MM.1S (cell line): ENCODE data around the gene PLAC1.

Source experiments
- DNase-seq: peaks from one replicate; pipeline ENCODE4 v3.0.0-alpha.2; 2015
- H2AFZ ChIP-seq: fragments of 300-600 bp; sonication (generic); 2 replicates; pipeline ENCODE4 v1.6.0; 2016; ENCODE audit warnings: antibody characterized with exemption, low read length
- H3F3A ChIP-seq: fragments of 300-600 bp; sonication (generic); 2 replicates; pipeline ENCODE4 v1.6.1; 2016; ENCODE audit warnings: mild to moderate bottlenecking, antibody characterized with exemption, low read length, moderate library complexity, mixed read lengths; ENCODE audit not compliant: insufficient read depth
- H3K27ac ChIP-seq: fragments of 300-600 bp; sonication (generic); 2 replicates; pipeline ENCODE4 v1.5.1; 2016; ENCODE audit warnings: mild to moderate bottlenecking, low read length
- H3K27me3 ChIP-seq: fragments of 300-600 bp; sonication (generic); replicated peaks from 2 replicates; pipeline ENCODE4 v1.6.0; 2016; ENCODE audit warnings: low read length; ENCODE audit not compliant: insufficient read depth
- H3K36me3 ChIP-seq: fragments of 300-600 bp; sonication (generic); replicated peaks from 2 replicates; pipeline ENCODE4 v1.6.1; 2016; ENCODE audit warnings: mild to moderate bottlenecking, low read length, mixed read lengths; ENCODE audit not compliant: insufficient read depth
- H3K4me1 ChIP-seq: fragments of 300-600 bp; sonication (generic); 2 replicates; pipeline ENCODE4 v1.6.1; 2016; ENCODE audit warnings: low read length, mixed read lengths
- H3K4me2 ChIP-seq: fragments of 300-600 bp; sonication (generic); 2 replicates; pipeline ENCODE4 v1.6.0; 2016; ENCODE audit warnings: low read depth, low read length
- H3K4me3 ChIP-seq: fragments of 300-600 bp; sonication (generic); 2 replicates; pipeline ENCODE4 v1.5.1; 2016; ENCODE audit warnings: low read length, mixed read lengths
- H3K79me2 ChIP-seq: fragments of 300-600 bp; sonication (generic); 2 replicates; pipeline ENCODE4 v1.6.1; 2016; ENCODE audit warnings: mixed run types, low read length, mixed read lengths
- H3K9ac ChIP-seq: fragments of 300-600 bp; sonication (generic); 2 replicates; pipeline ENCODE4 v1.6.1; 2016; ENCODE audit warnings: low read length, mixed read lengths
- H3K9me2 ChIP-seq: fragments of 300-600 bp; sonication (generic); replicated peaks from 2 replicates; pipeline ENCODE4 v1.6.1; 2016; ENCODE audit warnings: mild to moderate bottlenecking, low read length, mixed read lengths; ENCODE audit not compliant: insufficient read depth
- H3K9me3 ChIP-seq: fragments of 300-600 bp; sonication (generic); replicated peaks from 2 replicates; pipeline ENCODE4 v1.6.1; 2016; ENCODE audit warnings: mild to moderate bottlenecking, low read length, mixed read lengths; ENCODE audit not compliant: insufficient read depth
- H4K20me1 ChIP-seq: fragments of 300-600 bp; sonication (generic); 2 replicates; pipeline ENCODE4 v1.6.1; 2016; ENCODE audit warnings: mild to moderate bottlenecking, low read length, moderate library complexity, mixed read lengths; ENCODE audit not compliant: insufficient read depth
- EZH2 ChIP-seq: fragments of 300-600 bp; sonication (generic); optimal IDR thresholded peaks from 2 replicates; pipeline ENCODE3; 2017; ENCODE audit warnings: low read depth, mild to moderate bottlenecking, antibody characterized with exemption, low read length, mixed read lengths
- EZH2phosphoT487 ChIP-seq: fragments of 300-600 bp; sonication (generic); IDR thresholded peaks from 2 replicates; pipeline ENCODE4 v1.6.1; 2018; ENCODE audit warnings: antibody characterized with exemption, low read length
- TF ChIP-seq, protein P1 (sequence below): fragments of 300-600 bp; sonication (generic); IDR thresholded peaks from 2 replicates; pipeline ENCODE4 v1.5.1; 2016; ENCODE audit warnings: antibody characterized with exemption, low read length, mixed read lengths

Gene PLAC1

DNA sequence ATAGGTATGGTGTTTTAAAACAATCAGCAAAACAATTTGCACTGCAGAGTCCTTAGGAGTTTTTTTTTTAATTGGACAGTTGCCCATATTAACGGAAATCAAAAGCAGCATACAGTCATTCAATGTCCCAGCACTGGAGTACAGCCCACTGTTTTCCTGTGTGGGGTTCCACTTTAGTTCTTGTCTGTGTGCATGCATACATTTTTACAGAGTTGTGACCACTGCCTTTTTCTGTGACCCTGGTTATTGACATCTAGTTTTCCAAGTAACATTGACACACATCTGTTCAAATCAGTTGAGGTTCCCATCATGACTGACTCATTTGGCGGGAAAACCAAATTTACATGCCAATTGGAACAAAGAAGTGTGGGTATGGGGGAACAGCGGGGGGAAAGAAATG, 115.0 kb downstream of the PLAC1 start:
- no peak overlapping the region for H3K4me3 ChIP-seq
- H3K9me2 ChIP-seq: no peaks in the 10 kb centered on the region
- H3K36me3 ChIP-seq: no peaks in the 10 kb centered on the region
- H3K27me3 ChIP-seq: no peaks in the 10 kb centered on the region
- H3K9me3 ChIP-seq: no peaks in the 10 kb centered on the region
- H3K79me2 ChIP-seq: no peaks in the 10 kb centered on the region
- H3K4me1 ChIP-seq: 0 out of 2 replicates have a peak, but pooled peaks cover 3% of the 10 kb centered on the region
- H3K9ac ChIP-seq: no peak overlapping the region
- no peak for DNase-seq
- no peaks in the 10 kb centered on the region for H3F3A ChIP-seq
- no peak overlapping the region for H3K4me2 ChIP-seq
- H4K20me1 ChIP-seq: no peaks in the 10 kb centered on the region
- no peak overlapping the region for H3K27ac ChIP-seq
- TF ChIP-seq, protein P1, sequence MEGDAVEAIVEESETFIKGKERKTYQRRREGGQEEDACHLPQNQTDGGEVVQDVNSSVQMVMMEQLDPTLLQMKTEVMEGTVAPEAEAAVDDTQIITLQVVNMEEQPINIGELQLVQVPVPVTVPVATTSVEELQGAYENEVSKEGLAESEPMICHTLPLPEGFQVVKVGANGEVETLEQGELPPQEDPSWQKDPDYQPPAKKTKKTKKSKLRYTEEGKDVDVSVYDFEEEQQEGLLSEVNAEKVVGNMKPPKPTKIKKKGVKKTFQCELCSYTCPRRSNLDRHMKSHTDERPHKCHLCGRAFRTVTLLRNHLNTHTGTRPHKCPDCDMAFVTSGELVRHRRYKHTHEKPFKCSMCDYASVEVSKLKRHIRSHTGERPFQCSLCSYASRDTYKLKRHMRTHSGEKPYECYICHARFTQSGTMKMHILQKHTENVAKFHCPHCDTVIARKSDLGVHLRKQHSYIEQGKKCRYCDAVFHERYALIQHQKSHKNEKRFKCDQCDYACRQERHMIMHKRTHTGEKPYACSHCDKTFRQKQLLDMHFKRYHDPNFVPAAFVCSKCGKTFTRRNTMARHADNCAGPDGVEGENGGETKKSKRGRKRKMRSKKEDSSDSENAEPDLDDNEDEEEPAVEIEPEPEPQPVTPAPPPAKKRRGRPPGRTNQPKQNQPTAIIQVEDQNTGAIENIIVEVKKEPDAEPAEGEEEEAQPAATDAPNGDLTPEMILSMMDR: no peak
- TF ChIP-seq EZH2phosphoT487 (no peak), EZH2 (no peak)
- no peak overlapping the region for H2AFZ ChIP-seq

DNA sequence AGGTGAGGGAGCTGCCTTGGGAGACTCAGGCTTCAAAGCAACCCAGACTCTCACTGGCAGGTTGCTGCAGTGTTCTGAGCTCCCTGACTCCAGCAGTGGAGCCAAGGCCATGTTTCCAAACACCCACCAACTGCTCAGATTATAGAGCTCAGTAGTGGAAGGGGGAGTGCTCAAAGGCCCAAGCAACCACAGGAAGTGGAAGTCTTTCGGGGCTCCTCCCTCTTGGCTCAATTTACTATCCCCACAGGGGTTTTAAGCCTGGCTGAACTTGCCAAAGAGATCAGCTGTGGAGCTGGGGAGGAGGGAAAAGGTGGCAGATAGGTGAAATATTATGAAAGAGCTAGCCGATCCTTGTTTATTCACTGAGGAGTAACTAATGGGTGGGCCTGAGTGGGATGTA, 115.8 kb downstream of the PLAC1 start:
- H4K20me1 ChIP-seq: no peaks in the 10 kb centered on the region
- no peaks in the 10 kb centered on the region for H3K36me3 ChIP-seq
- H3K9ac ChIP-seq: no peak overlapping the region
- 0 out of 2 replicates have a peak, but pooled peaks cover 3% of the 10 kb centered on the region for H3K4me1 ChIP-seq
- H3K79me2 ChIP-seq: no peaks in the 10 kb centered on the region
- DNase-seq: no peak
- no peak overlapping the region for H3K27ac ChIP-seq
- no peaks in the 10 kb centered on the region for H3K9me3 ChIP-seq
- no peaks in the 10 kb centered on the region for H3K27me3 ChIP-seq
- H3K9me2 ChIP-seq: no peaks in the 10 kb centered on the region
- no peak overlapping the region for H2AFZ ChIP-seq
- no peak overlapping the region for H3K4me2 ChIP-seq
- no peak overlapping the region for H3K4me3 ChIP-seq
- H3F3A ChIP-seq: no peaks in the 10 kb centered on the region
- TF ChIP-seq EZH2 (no peak), EZH2phosphoT487 (no peak)
- TF ChIP-seq, protein P1: no peak

DNA sequence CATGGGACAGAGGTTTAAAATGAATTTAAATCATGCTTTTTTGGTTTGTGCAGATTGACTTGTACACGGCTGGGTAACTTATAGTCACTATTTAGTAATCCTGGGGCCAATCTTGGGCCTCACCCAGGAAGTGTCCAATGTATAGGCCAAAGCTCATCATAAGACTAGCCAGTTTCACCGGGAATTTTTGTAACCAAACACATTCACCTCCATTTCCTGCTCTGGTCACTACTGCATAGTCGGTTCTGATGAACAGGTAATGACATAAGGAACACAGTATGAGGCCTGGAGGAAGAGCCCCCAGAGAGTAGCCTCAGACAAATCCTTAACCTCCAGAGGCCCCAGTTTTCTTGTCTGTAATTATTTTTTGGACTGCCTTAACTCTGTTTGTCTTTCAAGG, 116.4 kb downstream of the PLAC1 start:
- Histone ChIP-seq H4K20me1 (no peaks in the 10 kb centered on the region), H3F3A (no peaks in the 10 kb centered on the region), H3K4me3 (no peak overlapping the region), H3K27me3 (no peaks in the 10 kb centered on the region), H3K4me1 (0 out of 2 replicates have a peak, but pooled peaks cover 3% of the 10 kb centered on the region), H3K9ac (no peak overlapping the region), H3K79me2 (no peaks in the 10 kb centered on the region), H2AFZ (no peak overlapping the region), H3K36me3 (no peaks in the 10 kb centered on the region), H3K27ac (no peak overlapping the region), H3K4me2 (no peak overlapping the region), H3K9me2 (no peaks in the 10 kb centered on the region), H3K9me3 (no peaks in the 10 kb centered on the region)
- DNase-seq: no peak
- TF ChIP-seq EZH2 (no peak), EZH2phosphoT487 (no peak)
- TF ChIP-seq, protein P1: no peak
